GM12878 (cell line): ENCODE measurements around the gene ZNF48. TPM values are rescaled to one million over a fixed set of nuclear protein-coding genes. Genes with fewer than 3 reads are reported as not detected.

Experiments used
- ATAC-seq: fragments of 200-7000 bp; cut with Tn5 transposase; 3 replicates; pipeline ENCODE4 v1.9.1; 2020; ENCODE audit warnings: mild to moderate bottlenecking, moderate library complexity
- BruUV-seq: library from RNA; stranded (reverse); fragments of 400-500 nt; replicated peaks from 2 replicates; lab custom pipeline; 2021; lab: Mats Ljungman, UMichigan
- CTCF ChIA-PET: fragments of 300-600 bp; sonication (Branson Sonifier 250); formaldehyde crosslinking; extraction: SDS; loops from one replicate; lab custom pipeline; 2021; ENCODE audit warnings: inconsistent platforms; lab: Yijun Ruan, JAX
- POLR2A ChIA-PET: fragments of 350-600 bp; formaldehyde crosslinking; extraction: SDS; loops from one replicate; lab custom pipeline; 2021; ENCODE audit warnings: inconsistent platforms; lab: Charles Lee
- RAD21 ChIA-PET: fragments of 300-600 bp; sonication (Branson Sonifier 250); formaldehyde crosslinking; loops from one replicate; lab custom pipeline; 2023; ENCODE audit warnings: antibody characterized with exemption; ENCODE audit not compliant: unreplicated experiment; lab: Charles Lee
- SMC1A ChIA-PET: fragments of 300-600 bp; sonication (Branson Sonifier 250); formaldehyde crosslinking; loops from one replicate; lab custom pipeline; 2023; ENCODE audit not compliant: unreplicated experiment, uncharacterized antibody; lab: Charles Lee
- DNase-seq: peaks from one replicate; pipeline ENCODE4 v3.0.0-alpha.2; 2011; ENCODE audit warnings: low read depth, low spot score
- FAIRE-seq: peaks from 3 replicates; lab custom pipeline; 2011; peaks lifted over from hg19 to GRCh38; lab: Jason Lieb, UNC
- H2AFZ ChIP-seq: 2 replicates; pipeline ENCODE4 v1.6.0; 2011; ENCODE audit warnings: low read depth, low read length, control low read depth; ENCODE audit not compliant: control insufficient read depth
- H3K27ac ChIP-seq: 2 replicates; pipeline ENCODE4 v1.5.1; 2011; ENCODE audit warnings: control low read depth; ENCODE audit not compliant: control insufficient read depth, insufficient read depth
- H3K27me3 ChIP-seq, 2 experiments: replicated peaks in 1 of 2; 2 replicates each; pipeline versions ENCODE4 v1.6.0 to v1.6.1; 2011; ENCODE audit warnings: low read length in 1 of 2; ENCODE audit not compliant: control insufficient read depth in 2 of 2, insufficient read depth in 2 of 2
- H3K36me3 ChIP-seq, 2 experiments: 2 replicates each; pipeline ENCODE4 v1.5.1; 2011; ENCODE audit warnings: low read length in 1 of 2; ENCODE audit not compliant: control insufficient read depth in 2 of 2, insufficient read depth in 2 of 2
- H3K4me1 ChIP-seq: 2 replicates; pipeline ENCODE4 v1.6.1; 2011; ENCODE audit warnings: mild to moderate bottlenecking, low read length, moderate library complexity, mixed read lengths; ENCODE audit not compliant: control insufficient read depth, insufficient read depth
- H3K4me2 ChIP-seq: 2 replicates; pipeline ENCODE4 v1.6.0; 2011; ENCODE audit warnings: control low read depth; ENCODE audit not compliant: control insufficient read depth, insufficient read depth
- H3K4me3 ChIP-seq: fragments of 200-600 bp; sonication (generic); 2 replicates; pipeline ENCODE4 v1.5.1; 2016
- H3K79me2 ChIP-seq: 2 replicates; pipeline ENCODE4 v1.6.0; 2011; ENCODE audit warnings: low read length; ENCODE audit not compliant: control insufficient read depth, insufficient read depth
- H3K9ac ChIP-seq: 2 replicates; pipeline ENCODE4 v1.8.0; 2011; ENCODE audit warnings: low read length, control low read depth, mixed read lengths; ENCODE audit not compliant: control insufficient read depth, insufficient read depth
- H3K9me3 ChIP-seq: replicated peaks from 3 replicates; pipeline ENCODE4 v1.5.1; 2011; ENCODE audit warnings: mild to moderate bottlenecking, low read length; ENCODE audit not compliant: control insufficient read depth, insufficient read depth
- H4K20me1 ChIP-seq: 2 replicates; pipeline ENCODE4 v1.6.0; 2011; ENCODE audit not compliant: control insufficient read depth, insufficient read depth
- BACH1 ChIP-seq: fragments of 450-650 bp; IDR thresholded peaks from 2 replicates; pipeline ENCODE4 v1.6.1; 2017; ENCODE audit warnings: mild to moderate bottlenecking, borderline replicate concordance
- ELK1 ChIP-seq: IDR thresholded peaks from 2 replicates; pipeline ENCODE4 v1.6.1; 2012; ENCODE audit warnings: low read depth, low read length, improper control_type of control experiment
- GATAD2B ChIP-seq: fragments of 450-650 bp; conservative IDR thresholded peaks from 2 replicates; pipeline ENCODE4 v1.6.1; 2017; ENCODE audit warnings: low read depth, mild to moderate bottlenecking, moderate library complexity
- HDAC2 ChIP-seq: fragments of 200-600 bp; sonication (generic); IDR thresholded peaks from 2 replicates; pipeline ENCODE4 v1.6.1; 2017
- KDM1A ChIP-seq: fragments of 200-600 bp; sonication (generic); IDR thresholded peaks from 2 replicates; pipeline ENCODE4 v1.6.1; 2016; ENCODE audit warnings: borderline replicate concordance
- POLR2A ChIP-seq: IDR thresholded peaks from 2 replicates; pipeline ENCODE4 v1.6.1; 2011; ENCODE audit warnings: low read depth, mild to moderate bottlenecking, low read length
- REST ChIP-seq: IDR thresholded peaks from 2 replicates; pipeline ENCODE4 v1.6.1; 2012; ENCODE audit warnings: mild to moderate bottlenecking, low read depth, low read length
- SKIL ChIP-seq: fragments of 450-650 bp; IDR thresholded peaks from 2 replicates; pipeline ENCODE4 v1.6.1; 2017; ENCODE audit warnings: mild to moderate bottlenecking, low read depth, inconsistent platforms; ENCODE audit not compliant: poor library complexity, severe bottlenecking
- SPI1 ChIP-seq: IDR thresholded peaks from 2 replicates; pipeline ENCODE4 v1.6.1; 2011; ENCODE audit warnings: low read depth, mild to moderate bottlenecking, low read length, moderate library complexity, borderline replicate concordance; ENCODE audit not compliant: insufficient read depth
- TARDBP ChIP-seq: IDR thresholded peaks from 2 replicates; pipeline ENCODE4 v1.6.1; 2016; ENCODE audit warnings: borderline replicate concordance
- ZNF24 ChIP-seq: fragments of 450-650 bp; IDR thresholded peaks from 2 replicates; pipeline ENCODE4 v1.6.1; 2017; ENCODE audit warnings: antibody characterized with exemption, mild to moderate bottlenecking
- ZZZ3 ChIP-seq: IDR thresholded peaks from 2 replicates; pipeline ENCODE4 v1.6.1; 2011; ENCODE audit warnings: low read depth; ENCODE audit not compliant: control insufficient read depth, insufficient read length
- WGBS: methylation state at CpG from one replicate; pipeline ENCODE4 v1.1.6; 2016; ENCODE audit warnings: low lambda C conversion rate; ENCODE audit not compliant: insufficient replicate concordance, insufficient coverage; ENCODE audit errors: missing lambda C conversion rate; 5-methylcytosine and 5-hydroxymethylcytosine counted together
- in situ Hi-C: fragments of 300-500 bp; cut with MboI; formaldehyde crosslinking; loops from 9 replicates; pipeline ENCODE4 v1.14.3; 2018; ENCODE audit warnings: mixed read lengths
- intact Hi-C: fragments of 100-400 bp; cut with micrococcal nuclease; formaldehyde crosslinking; loops from one replicate; pipeline ENCODE4 v1.14.2; 2022; ENCODE audit not compliant: unreplicated experiment
- polyA plus RNA-seq, 11 experiments: library from polyadenylated mRNA; depleted of rRNA in 4 of 11; unstranded in 6 of 11; stranded (reverse) in 5 of 11; fragments of >200 nt; fragmentation: Nextera tagmentation in 4 of 11; fragmentation: Illumina TruSeq in 1 of 11; extraction: Ambion mirVana in 4 of 11; extraction: Trizol in 1 of 11; gene quantifications; 1 replicate in 1 of 11; 2 replicates in 10 of 11; pipeline versions ENCODE4 v1.2.1 to v1.2.3, GENCODE V29; 2011 to 2016; ENCODE audit warnings: inconsistent platforms in 2 of 11, missing spikeins in 2 of 11, low read depth in 1 of 11
- total RNA-seq, 4 experiments: library from RNA; depleted of rRNA in 3 of 4; stranded (reverse); fragments of >200 nt in 3 of 4; fragmentation: Illumina TruSeq in 1 of 4; extraction: Trizol in 1 of 4; gene quantifications; 2 replicates each; pipeline versions ENCODE4 v1.2.1 to v1.2.3, GENCODE V29; 2013 to 2021
- TF ChIP-seq, protein P1 (sequence below): IDR thresholded peaks from 2 replicates; pipeline ENCODE4 v1.6.1; 2011; ENCODE audit warnings: low read depth, mild to moderate bottlenecking, low read length, moderate library complexity, borderline replicate concordance; ENCODE audit errors: extremely low read depth

The ZNF48 gene
- total and polyA plus RNA-seq, 10 of the 15 experiments (the other 5 are each of a cell fraction or from before 2014, with no cell fraction given), result 0.14 to 12.0 (median 4.2) TPM

DNA sequence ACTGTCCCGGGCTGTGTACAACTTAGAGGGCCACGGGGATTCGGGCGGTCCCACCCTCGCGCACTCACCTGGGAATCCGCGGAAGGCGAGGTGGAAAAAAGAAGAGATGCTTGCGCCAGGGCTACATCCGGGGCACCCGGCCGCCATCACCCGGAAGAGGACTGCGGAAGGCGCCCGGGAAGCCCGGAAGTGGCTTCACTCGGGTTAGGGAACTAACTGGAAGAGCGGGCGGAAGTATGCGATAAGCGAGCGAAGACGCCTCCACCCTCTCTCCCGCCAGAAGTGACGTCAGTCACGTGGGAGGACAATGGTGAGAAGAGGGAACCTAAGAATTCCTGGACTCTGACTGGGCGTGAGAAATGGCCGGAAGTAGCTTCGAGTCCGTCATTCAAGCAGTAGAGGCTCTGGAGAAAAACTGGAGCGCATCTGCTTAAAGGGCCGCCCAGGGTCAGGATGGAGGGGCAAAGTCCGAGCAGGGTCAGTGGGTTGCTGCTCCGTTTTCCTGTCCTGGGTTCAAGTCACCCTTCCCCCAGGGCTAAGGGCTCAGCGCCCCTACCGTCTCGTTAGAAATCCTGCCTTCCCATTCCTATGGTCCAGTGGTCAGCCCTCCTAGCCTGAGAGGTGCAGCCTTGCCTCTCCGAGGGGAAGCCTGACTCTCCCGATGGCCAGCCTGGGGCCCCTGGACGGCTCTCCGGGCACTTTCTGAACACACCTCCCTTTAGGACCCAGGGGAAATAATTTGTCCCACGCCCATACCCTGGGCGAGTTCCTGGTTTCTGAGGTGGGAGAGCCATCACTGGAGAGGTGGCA, 39.9 kb upstream of the ZNF48 start, which contains the start of gene CD2BP2:
CD2BP2 (minus strand) TSS at position 165 of the 810 bp plus-strand sequence. CDS start 627 bp downstream, outside the sequence.
- ATAC-seq (peak; percentile 81), DNase-seq (peak; percentile 93), FAIRE-seq (peak; percentile 94)
- TSS peak; percentile 95 for BruUV-seq
- Histone ChIP-seq H3K4me1 (peaks cover 27% of the 10 kb centered on the region), H3K4me2 (peak within 1 kb of the TSS; percentile 99), H3K9ac (peak within 1 kb of the TSS; percentile 88), H4K20me1 (peaks cover 5% of the 10 kb centered on the region), H3K9me3 (no peaks in the 10 kb centered on the region), H3K27ac (peak within 1 kb of the TSS; percentile 93), H3K27me3 (no peaks in the 10 kb centered on the region), H3K36me3 (peaks cover 3 to 23% of the 10 kb centered on the region in 2 experiments), H3K79me2 (peaks cover 18% of the 10 kb centered on the region), H3K4me3 (peak within 1 kb of the TSS; percentile 94), H2AFZ (peak within 1 kb of the TSS; percentile 97)
- ChIA-PET RAD21 (interaction anchor here (0.6 to 4.3 kb wide), 5 partner anchors 11 to 743 kb away, joined by 3 to 33 read pairs (median 5); partner anchors contain the start of gene TBC1D10B), POLR2A (interaction anchor here (1.0 to 3.8 kb wide), 7 partner anchors 9 to 171 kb away, joined by 3 to 21 read pairs (median 5); partner anchors contain the start of genes CORO1A, SEPTIN1 and TBC1D10B), CTCF (interaction anchor here (0.8 to 2.8 kb wide), 7 partner anchors 16 to 263 kb away, joined by 3 to 15 read pairs (median 4); partner anchors contain the start of genes SEPTIN1, TBC1D10B, TBX6 and ZNF771), SMC1A (interaction anchor here (1.0 to 2.0 kb wide), 5 partner anchors 10 to 20 kb away, joined by 3 to 5 read pairs (median 4); partner anchors contain the start of gene TBC1D10B)
- intact Hi-C loops (loop anchor here (2.0 to 10.0 kb wide), 2 partner anchors 15 to 261 kb away; partner anchors contain the start of genes TBC1D10B, TBX6 and YPEL3), in situ Hi-C loops (no loop called here)
- WGBS, result 3% methylated on average over 38 of the region's 45 CpGs
- TF ChIP-seq HDAC2, result no peak
- TF ChIP-seq, protein P1, sequence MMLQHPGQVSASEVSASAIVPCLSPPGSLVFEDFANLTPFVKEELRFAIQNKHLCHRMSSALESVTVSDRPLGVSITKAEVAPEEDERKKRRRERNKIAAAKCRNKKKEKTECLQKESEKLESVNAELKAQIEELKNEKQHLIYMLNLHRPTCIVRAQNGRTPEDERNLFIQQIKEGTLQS, result peak; percentile 61; the same call in 1 of the 2 replicates
- no peak for TF ChIP-seq KDM1A
- no peak for TF ChIP-seq REST
- TF ChIP-seq SPI1, result peak; percentile 28; the same call in 1 of the 2 replicates
- no peak for TF ChIP-seq BACH1
- no peak for TF ChIP-seq ZZZ3
- TF ChIP-seq SKIL, result peak; percentile 54
- peak; percentile 81 for TF ChIP-seq TARDBP
- peak; percentile 74 for TF ChIP-seq ELK1
- TF ChIP-seq GATAD2B, result peak; percentile 73; the same call in 1 of the 2 replicates
- TF ChIP-seq POLR2A, result peak; percentile 68
- TF ChIP-seq ZNF24, result no peak
